Keratinocyte (primary cell): ENCODE data around the gene C19orf85. TPM values are rescaled to one million over a fixed set of nuclear protein-coding genes. Genes with fewer than 3 reads are reported as not detected.

Experiments
- DNase-seq: peaks from one replicate; pipeline ENCODE4 v3.0.0-alpha.2; 2011; ENCODE audit warnings: low read depth, missing footprints, low spot score
- FAIRE-seq: peaks from 2 replicates; lab custom pipeline; 2011; peaks lifted over from hg19 to GRCh38; lab: Jason Lieb, UNC
- H2AFZ ChIP-seq: 2 replicates; pipeline ENCODE4 v1.6.0; 2012; ENCODE audit warnings: low read length, control low read depth, inconsistent platforms; ENCODE audit not compliant: control insufficient read depth
- H3K27ac ChIP-seq: 2 replicates; pipeline ENCODE4 v1.5.1; 2011; ENCODE audit warnings: low read length; ENCODE audit not compliant: control insufficient read depth, insufficient read depth
- H3K27me3 ChIP-seq: 3 replicates; pipeline ENCODE4 v1.6.0; 2011; ENCODE audit warnings: low read length; ENCODE audit not compliant: control insufficient read depth, insufficient read depth; ENCODE audit errors: extremely low read depth
- H3K36me3 ChIP-seq, 2 experiments: 2 replicates in 1 of 2; 3 replicates in 1 of 2; pipeline ENCODE4 v1.5.1; 2011; ENCODE audit warnings: low read length in 2 of 2, mild to moderate bottlenecking in 1 of 2; ENCODE audit not compliant: control insufficient read depth in 2 of 2, insufficient read depth in 2 of 2; ENCODE audit errors: extremely low read depth in 1 of 2
- H3K4me1 ChIP-seq: 3 replicates; pipeline ENCODE4 v1.5.1; 2011; ENCODE audit warnings: low read length; ENCODE audit not compliant: control insufficient read depth, insufficient read depth; ENCODE audit errors: extremely low read depth
- H3K4me2 ChIP-seq: 3 replicates; pipeline ENCODE4 v1.6.0; 2011; ENCODE audit warnings: low read depth, low read length; ENCODE audit not compliant: control insufficient read depth, insufficient read depth; ENCODE audit errors: extremely low read depth
- H3K4me3 ChIP-seq, 3 experiments: fragments of 200-600 bp in 1 of 3; sonication (generic) in 1 of 3; 2 replicates in 2 of 3; 3 replicates in 1 of 3; pipeline ENCODE4 v1.5.1; 2011 to 2016; ENCODE audit warnings: low read length in 3 of 3, mild to moderate bottlenecking in 3 of 3, control low read depth in 2 of 3, inconsistent platforms in 1 of 3, low read depth in 1 of 3, mixed read lengths in 1 of 3, mixed run types in 1 of 3, moderate library complexity in 1 of 3; ENCODE audit not compliant: control insufficient read depth in 2 of 3, insufficient read depth in 2 of 3; ENCODE audit errors: extremely low read depth in 1 of 3
- H3K79me2 ChIP-seq: 2 replicates; pipeline ENCODE4 v1.6.0; 2012; ENCODE audit warnings: low read length; ENCODE audit not compliant: control insufficient read depth, insufficient read depth
- H3K9ac ChIP-seq: 3 replicates; pipeline ENCODE4 v1.6.0; 2011; ENCODE audit warnings: low read length; ENCODE audit not compliant: control insufficient read depth, insufficient read depth; ENCODE audit errors: extremely low read depth
- H3K9me1 ChIP-seq: 3 replicates; pipeline ENCODE4 v1.6.0; 2011; ENCODE audit warnings: low read length; ENCODE audit not compliant: control insufficient read depth, insufficient read depth; ENCODE audit errors: extremely low read depth
- H3K9me3 ChIP-seq: 2 replicates; pipeline ENCODE4 v1.5.1; 2012; ENCODE audit warnings: low read depth, low read length; ENCODE audit not compliant: control insufficient read depth
- H4K20me1 ChIP-seq: 3 replicates; pipeline ENCODE4 v1.6.0; 2011; ENCODE audit warnings: low read length; ENCODE audit not compliant: control insufficient read depth, insufficient read depth; ENCODE audit errors: extremely low read depth
- CTCF ChIP-seq, 3 experiments: IDR thresholded peaks in 1 of 3; conservative IDR thresholded peaks in 1 of 3; optimal IDR thresholded peaks in 1 of 3; 2 replicates in 2 of 3; 3 replicates in 1 of 3; pipeline versions ENCODE3 to v1.5.1; 2011; ENCODE audit warnings: low read length in 3 of 3, mild to moderate bottlenecking in 3 of 3, moderate library complexity in 2 of 3, control low read depth in 1 of 3, inconsistent platforms in 1 of 3; ENCODE audit not compliant: insufficient read depth in 2 of 3; ENCODE audit errors: extremely low read depth in 1 of 3
- EZH2 ChIP-seq: IDR thresholded peaks from one replicate; pipeline ENCODE4 v1.6.1; 2012; ENCODE audit warnings: inconsistent platforms, mild to moderate bottlenecking, low read length, moderate library complexity
- dilution Hi-C: fragments of 300-500 bp; cut with MboI; formaldehyde crosslinking; loops from one replicate; pipeline ENCODE4 v1.7.0; 2020; ENCODE audit warnings: low sequenced_read_pairs; ENCODE audit not compliant: extremely low pct_ligation_motif_present
- polyA plus RNA-seq, 5 experiments: library from polyadenylated mRNA; depleted of rRNA in 3 of 5; stranded (reverse) in 3 of 5; stranded (forward) in 1 of 5; unstranded in 1 of 5; fragments of >200 nt; gene quantifications; 1 replicate in 1 of 5; 2 replicates in 3 of 5; 3 replicates in 1 of 5; pipeline versions ENCODE4 v1.2.1 to v1.2.3, GENCODE V29; 2011 to 2012; ENCODE audit warnings: missing spikeins in 2 of 5, low read depth in 1 of 5, low replicate concordance in 1 of 5

C19orf85 gene
- polyA plus RNA-seq, 1 donor (not counting 4 experiments of a cell fraction or from before 2014, with no cell fraction given): not detected

GRCh38 chr19:55481148-55481793, 16.7 kb upstream of the C19orf85 start:
- dilution Hi-C loops: no loop called here
- peaks cover 22% of the 10 kb centered on the region for H3K79me2 ChIP-seq
- FAIRE-seq (no peak), DNase-seq (no peak)
- H3K27ac ChIP-seq: no peak overlapping the region
- H3K9me3 ChIP-seq: no peaks in the 10 kb centered on the region
- no peak overlapping the region for H2AFZ ChIP-seq
- no peak overlapping the region for H3K9ac ChIP-seq
- no peak overlapping the region for H3K4me3 ChIP-seq
- no peaks in the 10 kb centered on the region for H4K20me1 ChIP-seq
- peaks cover 15% of the 10 kb centered on the region for H3K4me1 ChIP-seq
- no peak for TF ChIP-seq EZH2
- no peak for TF ChIP-seq CTCF (optimal IDR thresholded peaks at IDR 0.05 in 1 of 3, IDR thresholded peaks at IDR 0.05 in 1 of 3, conservative IDR thresholded peaks at IDR 0.05 in 1 of 3; ENCODE audit: extremely low read depth in 1 of 3, insufficient read depth in 2 of 3, low read length in 3 of 3)
- H3K4me2 ChIP-seq: no peak overlapping the region
- H3K9me1 ChIP-seq: no peaks in the 10 kb centered on the region
- no peaks in the 10 kb centered on the region for H3K27me3 ChIP-seq
- H3K36me3 ChIP-seq: peaks cover 0 to 4% of the 10 kb centered on the region in 2 experiments

- no peak for DNase-seq
- no peak overlapping the region for H2AFZ ChIP-seq
- no peak overlapping the region for H3K4me3 ChIP-seq
- no peak for TF ChIP-seq EZH2
- TF ChIP-seq CTCF (optimal IDR thresholded peaks at IDR 0.05 in 1 of 3, IDR thresholded peaks at IDR 0.05 in 1 of 3, conservative IDR thresholded peaks at IDR 0.05 in 1 of 3; ENCODE audit: extremely low read depth in 1 of 3, insufficient read depth in 2 of 3, low read length in 3 of 3): no peak
- dilution Hi-C loops: no loop called here
- H3K9ac ChIP-seq: no peak overlapping the region
- H3K36me3 ChIP-seq: no peaks in the 10 kb centered on the region
- no peaks in the 10 kb centered on the region for H3K27me3 ChIP-seq
- no peaks in the 10 kb centered on the region for H4K20me1 ChIP-seq
- H3K79me2 ChIP-seq: peaks cover 22% of the 10 kb centered on the region
- no peaks in the 10 kb centered on the region for H3K9me3 ChIP-seq
- H3K4me1 ChIP-seq: peaks cover 22% of the 10 kb centered on the region
- H3K27ac ChIP-seq: no peak overlapping the region
- FAIRE-seq: no peak
- no peak overlapping the region for H3K4me2 ChIP-seq
- no peaks in the 10 kb centered on the region for H3K9me1 ChIP-seq
These were observed 15.1 kb upstream of the C19orf85 start for GRCh38 chr19:55479451-55480230.
